H9 (cell line): ENCODE results near the gene RCOR2. TPM values are rescaled to one million over a fixed set of nuclear protein-coding genes. Genes with fewer than 3 reads are reported as not detected.

Experiments used
- DNase-seq: peaks from one replicate; pipeline ENCODE4 v3.0.0-alpha.2; 2017
- H2AFZ ChIP-seq: one replicate; pipeline ENCODE4 v1.6.1; 2013; ENCODE audit warnings: mild to moderate bottlenecking, low read length, control low read depth, moderate library complexity
- H2AK5ac ChIP-seq: 2 replicates; pipeline ENCODE4 v1.6.1; 2013; ENCODE audit warnings: low read length, control low read depth, mixed read lengths; ENCODE audit not compliant: insufficient read length
- H2BK120ac ChIP-seq: one replicate; pipeline ENCODE4 v1.6.1; 2013; ENCODE audit warnings: low read depth, mild to moderate bottlenecking, low read length, control low read depth, inconsistent platforms; ENCODE audit not compliant: poor library complexity, severe bottlenecking
- H2BK12ac ChIP-seq: 2 replicates; pipeline ENCODE4 v1.6.1; 2013; ENCODE audit warnings: low read length, control low read depth, mixed read lengths, low read depth; ENCODE audit not compliant: insufficient read length
- H2BK15ac ChIP-seq: 2 replicates; pipeline ENCODE4 v1.6.1; 2013; ENCODE audit warnings: low read depth, low read length, control low read depth
- H2BK20ac ChIP-seq: one replicate; pipeline ENCODE4 v1.6.1; 2013; ENCODE audit warnings: low read depth, mild to moderate bottlenecking, low read length, control low read depth, inconsistent platforms; ENCODE audit not compliant: poor library complexity, severe bottlenecking
- H2BK5ac ChIP-seq: 2 replicates; pipeline ENCODE4 v1.6.1; 2013; ENCODE audit warnings: low read length, control low read depth, mixed read lengths; ENCODE audit not compliant: insufficient read length
- H3K14ac ChIP-seq: 2 replicates; pipeline ENCODE4 v1.6.1; 2013; ENCODE audit warnings: low read length, control low read depth; ENCODE audit not compliant: insufficient read depth
- H3K18ac ChIP-seq: 2 replicates; pipeline ENCODE4 v1.6.1; 2013; ENCODE audit warnings: low read depth, mild to moderate bottlenecking, mixed read lengths, low read length, control low read depth; ENCODE audit not compliant: insufficient read length
- H3K23ac ChIP-seq: 2 replicates; pipeline ENCODE4 v1.6.1; 2013; ENCODE audit warnings: low read length, control low read depth, mixed read lengths, low read depth; ENCODE audit not compliant: insufficient read length
- H3K23me2 ChIP-seq: 2 replicates; pipeline ENCODE4 v1.6.1; 2013; ENCODE audit warnings: low read depth, mild to moderate bottlenecking, mixed read lengths, low read length, control low read depth; ENCODE audit not compliant: insufficient read length, poor library complexity, severe bottlenecking
- H3K27ac ChIP-seq: 2 replicates; pipeline ENCODE4 v1.5.1; 2013; ENCODE audit warnings: low read length, control low read depth, mixed read lengths, low read depth; ENCODE audit not compliant: insufficient read length
- H3K27me3 ChIP-seq: 2 replicates; pipeline ENCODE4 v1.6.1; 2013; ENCODE audit warnings: low read length, control low read depth, inconsistent platforms; ENCODE audit not compliant: insufficient read depth
- H3K4ac ChIP-seq: 2 replicates; pipeline ENCODE4 v1.6.1; 2013; ENCODE audit warnings: low read depth, mild to moderate bottlenecking, control low read depth, inconsistent platforms, low read length, moderate library complexity
- H3K4me1 ChIP-seq: 2 replicates; pipeline ENCODE4 v1.6.1; 2013; ENCODE audit warnings: low read length, control low read depth, inconsistent platforms; ENCODE audit not compliant: insufficient read depth
- H3K4me2 ChIP-seq: 2 replicates; pipeline ENCODE4 v1.6.1; 2013; ENCODE audit warnings: low read length, control low read depth, mixed read lengths; ENCODE audit not compliant: insufficient read length, insufficient read depth
- H3K56ac ChIP-seq: 2 replicates; pipeline ENCODE4 v1.6.1; 2013; ENCODE audit warnings: low read depth, mild to moderate bottlenecking, mixed read lengths, low read length, control low read depth; ENCODE audit not compliant: insufficient read length
- H3K79me1 ChIP-seq: 2 replicates; pipeline ENCODE4 v1.6.1; 2013; ENCODE audit warnings: low read depth, mild to moderate bottlenecking, moderate library complexity, low read length, control low read depth, inconsistent platforms; ENCODE audit not compliant: insufficient read depth, poor library complexity, severe bottlenecking
- H3K79me2 ChIP-seq: 2 replicates; pipeline ENCODE4 v1.6.1; 2013; ENCODE audit warnings: low read length, control low read depth, inconsistent platforms; ENCODE audit not compliant: insufficient read depth
- H3K9ac ChIP-seq: 2 replicates; pipeline ENCODE4 v1.6.1; 2013; ENCODE audit warnings: low read length, control low read depth, mixed read lengths; ENCODE audit not compliant: insufficient read length; ENCODE audit errors: extremely low read depth
- H3K9me3 ChIP-seq: one replicate; pipeline ENCODE4 v1.6.1; 2013; ENCODE audit warnings: low read depth, low read length, inconsistent platforms; ENCODE audit not compliant: control insufficient read depth
- H3T11ph ChIP-seq: one replicate; pipeline ENCODE4 v1.6.1; 2013; ENCODE audit warnings: mild to moderate bottlenecking, low read length, control low read depth, inconsistent platforms
- H4K20me1 ChIP-seq: one replicate; pipeline ENCODE4 v1.6.1; 2013; ENCODE audit not compliant: control insufficient read depth, insufficient read length, insufficient read depth
- H4K5ac ChIP-seq: 2 replicates; pipeline ENCODE4 v1.6.1; 2013; ENCODE audit warnings: low read depth, mild to moderate bottlenecking, mixed read lengths, low read length, control low read depth; ENCODE audit not compliant: insufficient read length
- H4K8ac ChIP-seq: replicated peaks from 2 replicates; pipeline ENCODE4 v1.6.1; 2013; ENCODE audit warnings: low read length, control low read depth, mixed read lengths, low read depth; ENCODE audit not compliant: insufficient read length
- H4K91ac ChIP-seq: 2 replicates; pipeline ENCODE4 v1.6.1; 2013; ENCODE audit warnings: low read depth, mild to moderate bottlenecking, moderate library complexity, mixed read lengths, low read length, control low read depth; ENCODE audit not compliant: insufficient read length
- H3K27ac Mint-ChIP-seq, 3 experiments: 2 replicates in 2 of 3; 3 replicates in 1 of 3; pipeline ENCODE4 v1.8.0; 2020 to 2021; ENCODE audit warnings: mixed read lengths in 3 of 3, mild to moderate bottlenecking in 1 of 3, moderate library complexity in 1 of 3
- H3K27me3 Mint-ChIP-seq: 2 replicates; pipeline ENCODE4 v1.8.0; 2021; ENCODE audit warnings: low read depth, mild to moderate bottlenecking, moderate library complexity, mixed read lengths
- H3K36me3 Mint-ChIP-seq, 3 experiments: 2 replicates in 2 of 3; 3 replicates in 1 of 3; pipeline ENCODE4 v1.8.0; 2020 to 2021; ENCODE audit warnings: low read depth in 3 of 3, mixed read lengths in 3 of 3; ENCODE audit not compliant: insufficient read depth in 1 of 3
- H3K4me1 Mint-ChIP-seq, 2 experiments: 2 replicates each; pipeline ENCODE4 v1.8.0; 2020; ENCODE audit warnings: mixed read lengths in 2 of 2
- H3K4me3 Mint-ChIP-seq, 2 experiments: 2 replicates in 1 of 2; 3 replicates in 1 of 2; pipeline ENCODE4 v1.8.0; 2020 to 2021; ENCODE audit warnings: mild to moderate bottlenecking in 2 of 2, mixed read lengths in 2 of 2, moderate library complexity in 1 of 2
- H3K9me3 Mint-ChIP-seq, 2 experiments: 2 replicates in 1 of 2; 3 replicates in 1 of 2; pipeline ENCODE4 v1.8.0; 2020; ENCODE audit warnings: mild to moderate bottlenecking in 2 of 2, mixed read lengths in 2 of 2, moderate library complexity in 1 of 2
- WGBS: extraction: QIAGEN DNeasy Blood & Tissue Kit; methylation state at CpG from one replicate; pipeline ENCODE4 v1.1.7; 2013; ENCODE audit warnings: missing lambda C conversion rate, low lambda C conversion rate, mixed read lengths; ENCODE audit not compliant: insufficient read length; ENCODE audit errors: extremely low coverage; 5-methylcytosine and 5-hydroxymethylcytosine counted together
- total RNA-seq: library from RNA; stranded (reverse); gene quantifications from 2 replicates; pipeline ENCODE4 v1.2.1, GENCODE V29; 2021
- TF ChIP-seq, protein P1 (sequence below): fragments of 200-600 bp; sonication (generic); conservative IDR thresholded peaks from 3 replicates; pipeline ENCODE4 v1.8.0; 2021; ENCODE audit warnings: antibody characterized with exemption, mild to moderate bottlenecking

Gene RCOR2
- total RNA-seq, 1 experiment from 2014 or later, result 118 TPM

DNA sequence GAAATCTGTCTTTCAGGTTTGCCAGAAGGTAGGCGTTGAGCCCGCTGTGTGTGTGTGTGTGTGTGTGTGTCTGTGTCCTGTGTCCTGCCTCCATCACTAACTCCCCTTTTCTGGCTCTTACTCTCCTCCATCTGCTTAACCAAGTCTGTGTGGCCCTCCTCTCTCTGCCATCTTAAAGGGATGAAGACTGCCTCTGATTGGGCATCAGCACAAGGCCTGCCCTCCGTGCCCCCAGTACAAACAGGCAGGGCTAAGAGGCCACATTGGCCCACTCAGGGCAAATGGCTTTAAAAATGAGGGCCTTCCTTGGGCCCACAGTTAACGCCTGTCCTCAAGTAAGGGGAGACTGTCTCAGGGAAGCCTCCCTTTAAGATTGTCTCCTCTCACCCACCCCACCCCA lies 10.9 kb downstream of the RCOR2 start:
- peak overlapping the region in 1 of 3 experiments; percentile 90; a peak in 3 of 7 replicates for H3K27ac Mint-ChIP-seq
- Histone ChIP-seq H2BK15ac (no peak overlapping the region), H3K4ac (no peak overlapping the region), H2BK120ac (no peak overlapping the region), H3K9me3 (no peaks in the 10 kb centered on the region), H3K23ac (no peak overlapping the region), H3K18ac (no peak overlapping the region), H2BK5ac (no peak overlapping the region), H3T11ph (no peak overlapping the region), H4K8ac (no peak overlapping the region), H4K5ac (no peak overlapping the region), H3K27ac (no peak overlapping the region), H3K56ac (no peak overlapping the region), H3K79me1 (no peaks in the 10 kb centered on the region), H4K20me1 (no peaks in the 10 kb centered on the region), H3K27me3 (no peaks in the 10 kb centered on the region), H2AK5ac (no peak overlapping the region), H3K79me2 (no peaks in the 10 kb centered on the region), H4K91ac (no peak overlapping the region), H3K14ac (no peak overlapping the region), H2BK20ac (no peak overlapping the region), H3K4me2 (no peak overlapping the region), H3K23me2 (no peaks in the 10 kb centered on the region), H2BK12ac (no peak overlapping the region), H3K9ac (no peak overlapping the region), H3K4me1 (no peaks in the 10 kb centered on the region; the same call in 1 of the 2 replicates), H2AFZ (no peak overlapping the region)
- TF ChIP-seq, protein P1, sequence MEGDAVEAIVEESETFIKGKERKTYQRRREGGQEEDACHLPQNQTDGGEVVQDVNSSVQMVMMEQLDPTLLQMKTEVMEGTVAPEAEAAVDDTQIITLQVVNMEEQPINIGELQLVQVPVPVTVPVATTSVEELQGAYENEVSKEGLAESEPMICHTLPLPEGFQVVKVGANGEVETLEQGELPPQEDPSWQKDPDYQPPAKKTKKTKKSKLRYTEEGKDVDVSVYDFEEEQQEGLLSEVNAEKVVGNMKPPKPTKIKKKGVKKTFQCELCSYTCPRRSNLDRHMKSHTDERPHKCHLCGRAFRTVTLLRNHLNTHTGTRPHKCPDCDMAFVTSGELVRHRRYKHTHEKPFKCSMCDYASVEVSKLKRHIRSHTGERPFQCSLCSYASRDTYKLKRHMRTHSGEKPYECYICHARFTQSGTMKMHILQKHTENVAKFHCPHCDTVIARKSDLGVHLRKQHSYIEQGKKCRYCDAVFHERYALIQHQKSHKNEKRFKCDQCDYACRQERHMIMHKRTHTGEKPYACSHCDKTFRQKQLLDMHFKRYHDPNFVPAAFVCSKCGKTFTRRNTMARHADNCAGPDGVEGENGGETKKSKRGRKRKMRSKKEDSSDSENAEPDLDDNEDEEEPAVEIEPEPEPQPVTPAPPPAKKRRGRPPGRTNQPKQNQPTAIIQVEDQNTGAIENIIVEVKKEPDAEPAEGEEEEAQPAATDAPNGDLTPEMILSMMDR, result no peak
- H3K36me3 Mint-ChIP-seq, result peaks cover 20 to 53% (median 51%) of the 10 kb centered on the region in 3 experiments; a peak in 6 of 7 replicates
- H3K9me3 Mint-ChIP-seq, result no peaks in the 10 kb centered on the region
- WGBS, result no CpG with 5 or more reads among the region's 4 CpGs
- peak overlapping the region in 1 of 2 experiments; percentile 26; a peak in 1 of 5 replicates for H3K4me3 Mint-ChIP-seq
- H3K27me3 Mint-ChIP-seq, result no peaks in the 10 kb centered on the region; the same call in 1 of the 2 replicates
- H3K4me1 Mint-ChIP-seq, result peaks cover 23 to 63% of the 10 kb centered on the region in 2 experiments
- DNase-seq, result no peak
